Panc1 (cell line): ENCODE measurements around the gene HGFAC.

Source experiments
- CTCF ChIP-seq: fragments of 450-650 bp; IDR thresholded peaks from 2 replicates; pipeline ENCODE4 v1.5.1; 2017; ENCODE audit warnings: mild to moderate bottlenecking
- POLR2AphosphoS5 ChIP-seq: IDR thresholded peaks from 2 replicates; pipeline ENCODE4 v1.6.1; 2012; ENCODE audit warnings: mild to moderate bottlenecking, low read depth, low read length, moderate library complexity
- REST ChIP-seq, 2 experiments: IDR thresholded peaks; 2 replicates each; pipeline ENCODE4 v1.6.1; 2011 to 2012; ENCODE audit warnings: low read depth in 2 of 2, control low read depth in 1 of 2, low read length in 1 of 2, mild to moderate bottlenecking in 1 of 2, moderate library complexity in 1 of 2; ENCODE audit not compliant: insufficient read depth in 1 of 2
- SIN3A ChIP-seq: IDR thresholded peaks from 2 replicates; pipeline ENCODE4 v1.6.1; 2012; ENCODE audit warnings: low read depth, mild to moderate bottlenecking, low read length, moderate library complexity, borderline replicate concordance; ENCODE audit not compliant: insufficient read depth

GRCh38 chr4:3482707-3483106, 40.9 kb downstream of the HGFAC start:
- TF ChIP-seq REST (IDR thresholded peaks at IDR 0.05; ENCODE audit: insufficient read depth in 1 of 2, low read depth in 2 of 2, low read length in 1 of 2) (no peak), CTCF (no peak), POLR2AphosphoS5 (no peak), SIN3A (no peak)
